Adrenal gland (tissue), 12 donors: ENCODE data around the gene TAB2. TPM values are rescaled to one million over a fixed set of nuclear protein-coding genes. Genes with fewer than 3 reads are reported as not detected.

Experiments used
- DNase-seq, 7 donors: peaks; one replicate each; pipeline ENCODE4 v3.0.0-alpha.2; 2019 to 2020
- H3K27ac ChIP-seq, 5 donors: fragments of 200-600 bp; sonication (generic) in 4 of 5; 1 replicate in 3 of 5; 2 replicates in 2 of 5; pipeline versions ENCODE4 v1.5.1 to v1.8.0; 2016 to 2020; ENCODE audit warnings: mild to moderate bottlenecking in 1 of 5
- H3K27me3 ChIP-seq: fragments of 200-600 bp; 2 replicates; pipeline ENCODE4 v1.8.0; 2021
- H3K36me3 ChIP-seq, 2 donors: fragments of 200-600 bp; replicated peaks in 1 of 2; 1 replicate in 1 of 2; 2 replicates in 1 of 2; pipeline versions ENCODE4 v1.5.1 to v1.8.0; 2018 to 2022
- H3K4me1 ChIP-seq, 2 donors: fragments of 200-600 bp; replicated peaks in 1 of 2; 1 replicate in 1 of 2; 2 replicates in 1 of 2; pipeline versions ENCODE4 v1.5.1 to v1.8.0; 2018 to 2021
- H3K4me3 ChIP-seq, 4 donors: fragments of 200-600 bp; sonication (generic) in 3 of 4; one replicate each; pipeline ENCODE4 v1.5.1; 2016 to 2018
- H3K9me3 ChIP-seq, 3 donors: fragments of 200-600 bp; sonication (generic) in 1 of 3; replicated peaks in 1 of 3; 1 replicate in 2 of 3; 2 replicates in 1 of 3; pipeline versions ENCODE4 v1.5.1 to v1.8.0; 2016 to 2021
- CTCF ChIP-seq, 6 experiments: fragments of 450-650 bp in 4 of 6; fragments of 200-600 bp in 2 of 6; sonication (generic) in 1 of 6; IDR thresholded peaks; 1 replicate in 5 of 6; 2 replicates in 1 of 6; pipeline versions ENCODE4 v1.5.1 to v1.8.0; 2016 to 2021; ENCODE audit warnings: antibody characterized with exemption in 6 of 6, mild to moderate bottlenecking in 2 of 6, moderate library complexity in 1 of 6
- POLR2A ChIP-seq, 2 donors: fragments of 450-650 bp; IDR thresholded peaks; one replicate each; pipeline ENCODE4 v1.6.1; 2017; ENCODE audit warnings: antibody characterized with exemption in 2 of 2, mild to moderate bottlenecking in 2 of 2, moderate library complexity in 1 of 2
- WGBS, 4 donors: extraction: QIAGEN DNeasy Blood & Tissue Kit in 2 of 4; methylation state at CpG; one replicate each; pipeline versions ENCODE4 v1.1.5 to v1.1.7; 2013 to 2017; 5-methylcytosine and 5-hydroxymethylcytosine counted together
- intact Hi-C, 2 donors: fragments of 100-400 bp; cut with DNase I; formaldehyde crosslinking; loops; one replicate each; pipeline versions ENCODE4 v1.14.1 to v1.15.0; 2022 to 2023
- polyA plus RNA-seq, 3 donors: library from polyadenylated mRNA; stranded (reverse); fragments of 200-250 nt in 2 of 3; fragments of 350-450 nt in 1 of 3; fragmentation: Illumina TruSeq in 1 of 3; extraction: RNeasy Lipid Tissue Mini Kit (QIAGEN cat#74804) in 1 of 3; gene quantifications; one replicate each; pipeline ENCODE4 v1.2.3, GENCODE V29; 2013 to 2014
- total RNA-seq, 9 donors: library from RNA; depleted of rRNA in 4 of 9; stranded (reverse); fragments of >200 nt in 4 of 9; fragments of 120-200 nt in 1 of 9; fragmentation: NEBNext Ultra II Directional in 1 of 9; extraction: Animal tissue kit (Norgen Biotek cat#: 25700) in 1 of 9; gene quantifications; one replicate each; pipeline versions ENCODE4 v1.1.0 to v1.2.4, GENCODE V29; 2013 to 2023
- donor health status: healthy with polysubstance abuse.
- donor health status: Bipolar disorder and iron deficiency.
- donor health status: DM: yes; HTN: yes; CAD: no.
- donor health status: DM: no; HTN: no; CAD: no.
- donor health status: DM: no; HTN: no; CAD: no.
- donor health status: DM: yes; HTN: yes; CAD: no.

TAB2 gene
- total and polyA plus RNA-seq, 12 donors: 10.8 to 68.8 (median 43.9) TPM

- intact Hi-C loops: no loop called here
- WGBS, 4 donors: 88 to 95% (median 92%) methylated on average over 5 of the region's 5 CpGs
These were observed 129.4 kb downstream of the TAB2 start for GRCh38 chr6:149446791-149447376.

GRCh38 chr6:149448821-149449453 lies 131.4 kb downstream of the TAB2 start:
- 93 to 100% (median 95%) methylated on average over 3 to 5 of the region's 5 CpGs for WGBS, 4 donors
- Histone ChIP-seq H3K27ac (no peak overlapping the region), H3K27me3 (no peaks in the 10 kb centered on the region), H3K4me3 (no peak overlapping the region), H3K4me1 (peaks cover 3 to 16% of the 10 kb centered on the region in 2 donors), H3K9me3 (no peaks in the 10 kb centered on the region), H3K36me3 (no peaks in the 10 kb centered on the region)
- intact Hi-C loops: no loop called here
- no peak for TF ChIP-seq POLR2A (IDR thresholded peaks at IDR 0.05)
- no peak for DNase-seq

More at GRCh38 chr6:149446791-149447376, 129.4 kb downstream of the TAB2 start:
- H3K27me3 ChIP-seq: no peaks in the 10 kb centered on the region
- H3K36me3 ChIP-seq: no peaks in the 10 kb centered on the region
- no peak for DNase-seq
- TF ChIP-seq POLR2A (IDR thresholded peaks at IDR 0.05): no peak
- TF ChIP-seq CTCF (IDR thresholded peaks at IDR 0.05): no peak
- no peaks in the 10 kb centered on the region for H3K9me3 ChIP-seq
- no peak overlapping the region for H3K27ac ChIP-seq
- H3K4me3 ChIP-seq: no peak overlapping the region
- peaks cover 0 to 10% of the 10 kb centered on the region in 2 donors for H3K4me1 ChIP-seq

GRCh38 chr6:149449831-149450678 lies 132.5 kb downstream of the TAB2 start:
- Histone ChIP-seq H3K27ac (no peak overlapping the region), H3K4me3 (peak overlapping the region in 2 of 4 donors; percentile 8 to 55), H3K9me3 (no peaks in the 10 kb centered on the region), H3K36me3 (no peaks in the 10 kb centered on the region), H3K4me1 (peaks cover 13 to 27% of the 10 kb centered on the region in 2 donors), H3K27me3 (no peaks in the 10 kb centered on the region)
- 92 to 96% (median 93%) methylated on average over 4 to 14 of the region's 14 CpGs for WGBS, 4 donors
- intact Hi-C loops: no loop called here
- DNase-seq: no peak
- TF ChIP-seq POLR2A (IDR thresholded peaks at IDR 0.05) (no peak), CTCF (IDR thresholded peaks at IDR 0.05) (no peak)

GRCh38 chr6:149450679-149451375 lies 133.3 kb downstream of the TAB2 start:
- no peaks in the 10 kb centered on the region for H3K27me3 ChIP-seq
- no peak overlapping the region for H3K27ac ChIP-seq
- peak in 3 of 7 donors; percentile 43 to 55 (median 44) for DNase-seq
- peak overlapping the region in 2 of 4 donors; percentile 8 to 55 for H3K4me3 ChIP-seq
- H3K9me3 ChIP-seq: no peaks in the 10 kb centered on the region
- 7 to 37% (median 12%) methylated on average over 8 to 89 of the region's 89 CpGs for WGBS, 4 donors
- peaks cover 15 to 30% of the 10 kb centered on the region in 2 donors for H3K4me1 ChIP-seq
- TF ChIP-seq CTCF (IDR thresholded peaks at IDR 0.05) (no peak), POLR2A (IDR thresholded peaks at IDR 0.05) (no peak)
- H3K36me3 ChIP-seq: no peaks in the 10 kb centered on the region
- intact Hi-C loops: no loop called here
